Cardiac septum (tissue), 1 donor: Measurements from ENCODE around the gene GDPD1. TPM values are rescaled to one million over a fixed set of nuclear protein-coding genes. Genes with fewer than 3 reads are reported as not detected.
"Not testable (repeated sequence)": the region's sequence is repeated elsewhere in the genome, so short reads cannot be mapped to it uniquely, and the experiment has no call there.

Experiments
- DNase-seq: peaks from one replicate; pipeline ENCODE4 v3.0.0-alpha.2; 2020; ENCODE audit warnings: low spot score
- intact Hi-C: fragments of 100-400 bp; cut with DNase I; formaldehyde crosslinking; loops from one replicate; pipeline ENCODE4 v1.14.0; 2022
- total RNA-seq: library from RNA; stranded (reverse); fragmentation: NEBNext Ultra II Directional; extraction: Animal tissue kit (Norgen Biotek cat#: 25700); gene quantifications from one replicate; pipeline ENCODE4 v1.2.1, GENCODE V29; 2021
- donor health status: DM: no; HTN: no; CAD: no.

Gene GDPD1
- total RNA-seq, 1 donor from 2014 or later = 1.2 TPM

- intact Hi-C loops = loop anchor here (5.0 kb wide), 1 partner anchor 257 kb away; the partner anchor contains the start of gene DHX40
Observed at GRCh38 chr17:59310263-59310920, 90.1 kb downstream of the GDPD1 start.

GRCh38 chr17:59311051-59311468, 90.7 kb downstream of the GDPD1 start:
- intact Hi-C loops = loop anchor here (1.0 to 5.0 kb wide), 2 partner anchors 130 to 256 kb away; partner anchors contain the start of gene DHX40
- DNase-seq = no peak

More at GRCh38 chr17:59310263-59310920, 90.1 kb downstream of the GDPD1 start:
- DNase-seq = no peak

GRCh38 chr17:59311521-59311920, 91.2 kb downstream of the GDPD1 start:
- intact Hi-C loops = loop anchor here (1.0 to 5.0 kb wide), 2 partner anchors 130 to 256 kb away; partner anchors contain the start of gene DHX40
- not testable (repeated sequence) for DNase-seq

GRCh38 chr17:59315866-59316265, 95.6 kb downstream of the GDPD1 start:
- DNase-seq = no peak
- intact Hi-C loops = no loop called here

Other genes with a start within 250 kb of the GDPD1 start
- 16.0 TPM for gene TRIM37, start 113.6 kb upstream of the GDPD1 start, total RNA-seq
- 30.0 TPM for gene SKA2, start 65.3 kb upstream of the GDPD1 start, total RNA-seq
- gene PRR11, start 64.8 kb upstream of the GDPD1 start, total RNA-seq = 0.78 TPM
- gene SMG8, start 10.5 kb upstream of the GDPD1 start, total RNA-seq = 8.9 TPM
- gene YPEL2, start 111.1 kb downstream of the GDPD1 start, total RNA-seq = 59.4 TPM